Measurements from ENCODE around the gene CD34.

CD34 gene

DNA sequence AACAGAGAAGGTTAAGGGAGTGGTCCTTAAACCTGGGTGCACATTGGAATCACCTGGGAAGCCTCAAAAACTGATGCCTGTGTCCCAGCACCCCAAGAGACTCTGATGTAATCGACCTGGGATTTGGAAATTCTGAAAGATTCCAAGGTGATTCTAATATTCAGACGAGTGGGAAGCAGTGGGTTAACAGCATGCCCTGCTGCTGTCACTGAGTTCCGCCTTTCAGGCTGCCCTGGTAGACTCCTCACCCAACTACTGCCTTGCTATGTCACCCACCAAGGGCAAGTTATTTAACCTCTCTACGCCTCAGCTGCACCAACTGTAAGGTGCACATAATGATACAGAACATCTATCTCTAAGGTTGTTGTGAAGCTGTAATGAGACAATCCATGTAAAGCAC is 59.2 kb downstream of the CD34 start:
- H3K4me3 ChIP-seq (ENCODE audit: low read depth, low read length): no peak overlapping the region
- TF ChIP-seq, protein P1, sequence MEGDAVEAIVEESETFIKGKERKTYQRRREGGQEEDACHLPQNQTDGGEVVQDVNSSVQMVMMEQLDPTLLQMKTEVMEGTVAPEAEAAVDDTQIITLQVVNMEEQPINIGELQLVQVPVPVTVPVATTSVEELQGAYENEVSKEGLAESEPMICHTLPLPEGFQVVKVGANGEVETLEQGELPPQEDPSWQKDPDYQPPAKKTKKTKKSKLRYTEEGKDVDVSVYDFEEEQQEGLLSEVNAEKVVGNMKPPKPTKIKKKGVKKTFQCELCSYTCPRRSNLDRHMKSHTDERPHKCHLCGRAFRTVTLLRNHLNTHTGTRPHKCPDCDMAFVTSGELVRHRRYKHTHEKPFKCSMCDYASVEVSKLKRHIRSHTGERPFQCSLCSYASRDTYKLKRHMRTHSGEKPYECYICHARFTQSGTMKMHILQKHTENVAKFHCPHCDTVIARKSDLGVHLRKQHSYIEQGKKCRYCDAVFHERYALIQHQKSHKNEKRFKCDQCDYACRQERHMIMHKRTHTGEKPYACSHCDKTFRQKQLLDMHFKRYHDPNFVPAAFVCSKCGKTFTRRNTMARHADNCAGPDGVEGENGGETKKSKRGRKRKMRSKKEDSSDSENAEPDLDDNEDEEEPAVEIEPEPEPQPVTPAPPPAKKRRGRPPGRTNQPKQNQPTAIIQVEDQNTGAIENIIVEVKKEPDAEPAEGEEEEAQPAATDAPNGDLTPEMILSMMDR (IDR thresholded peaks at IDR 0.05; ENCODE audit: control insufficient read depth, extremely low read depth, insufficient read depth): no peak
- DNase-seq (ENCODE audit: low read depth): no peak

DNA sequence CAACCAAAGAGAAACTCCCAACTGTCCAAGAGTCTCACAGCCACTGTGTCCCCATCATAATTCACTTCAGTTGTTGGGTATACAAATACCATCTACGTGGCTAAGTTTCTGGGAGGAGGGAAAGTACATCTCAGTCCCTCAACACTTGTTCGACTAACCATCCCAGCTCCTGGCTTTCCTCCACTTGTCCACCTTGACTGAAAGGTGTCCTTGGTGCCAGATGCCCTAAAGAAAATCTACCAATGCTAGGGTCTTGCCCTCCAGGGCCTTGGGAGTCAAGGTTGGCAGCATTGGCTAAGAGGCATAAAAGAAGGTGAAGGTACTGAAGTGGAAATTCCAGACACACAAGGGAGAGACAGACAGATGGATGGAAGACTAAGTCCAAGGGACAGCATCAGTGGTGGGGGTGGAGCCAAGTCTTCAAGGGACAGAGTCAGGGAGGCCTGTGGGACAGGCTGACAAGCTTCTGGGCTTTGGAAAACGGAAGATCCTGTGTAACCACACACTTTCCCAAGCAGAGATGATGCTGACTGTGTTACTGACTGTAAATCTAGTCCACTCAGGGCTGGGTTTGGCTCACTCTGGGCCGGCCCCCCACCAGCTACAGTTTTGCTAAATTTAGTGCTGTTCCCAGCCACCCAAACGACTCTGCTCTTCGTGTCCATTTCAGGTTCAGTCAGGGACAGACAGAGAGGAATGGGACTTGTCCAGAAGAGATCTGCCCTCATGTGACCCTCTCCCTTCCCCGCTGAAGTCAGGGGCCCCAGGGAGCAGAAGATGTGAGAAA is 60.1 kb downstream of the CD34 start:
- no peak overlapping the region for H3K4me3 ChIP-seq (ENCODE audit: low read depth, low read length)
- no peak for DNase-seq (ENCODE audit: low read depth)
- TF ChIP-seq, protein P1 (IDR thresholded peaks at IDR 0.05; ENCODE audit: control insufficient read depth, extremely low read depth, insufficient read depth): no peak

DNA sequence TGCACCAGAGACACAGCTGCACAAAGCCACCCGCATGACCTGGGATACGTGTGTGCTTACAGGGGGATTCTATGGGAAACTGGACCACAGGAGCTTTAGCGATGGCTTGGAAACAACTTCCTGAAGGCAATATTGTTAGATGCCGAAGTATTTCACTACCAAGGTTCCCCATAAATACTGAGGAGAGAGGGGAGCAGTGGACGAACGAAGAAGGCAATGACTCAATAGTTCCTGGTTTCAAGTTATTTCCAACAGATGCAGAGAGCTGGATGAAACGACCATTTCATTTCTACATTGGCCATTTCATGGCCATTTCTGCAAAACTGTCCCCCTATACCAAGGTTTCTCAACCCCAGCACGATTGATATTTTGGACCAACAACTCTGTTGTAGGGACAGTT is 61.3 kb downstream of the CD34 start:
- TF ChIP-seq, protein P1 (IDR thresholded peaks at IDR 0.05; ENCODE audit: control insufficient read depth, extremely low read depth, insufficient read depth): no peak

DNA sequence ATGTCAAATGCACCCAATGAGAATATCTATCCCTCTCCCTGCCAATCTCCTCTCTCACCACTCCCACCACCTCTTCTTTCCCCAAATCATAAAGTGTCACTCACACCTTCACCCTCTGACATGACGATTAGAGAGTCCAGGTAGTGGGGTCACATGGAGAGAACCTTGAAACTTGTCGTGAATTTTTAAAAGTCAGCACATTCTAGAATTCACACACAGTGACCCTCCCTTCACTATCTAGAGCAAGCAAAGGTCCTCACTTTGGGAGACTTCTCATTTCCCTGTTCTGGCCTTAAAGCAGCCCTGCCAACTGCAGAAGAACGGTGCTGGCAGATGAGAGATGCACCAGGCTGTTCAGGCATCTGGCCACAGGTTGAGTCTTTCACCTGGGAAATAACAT is 61.9 kb downstream of the CD34 start:
- no peak for DNase-seq (ENCODE audit: low read depth)
- TF ChIP-seq, protein P1 (IDR thresholded peaks at IDR 0.05; ENCODE audit: control insufficient read depth, extremely low read depth, insufficient read depth): no peak
- H3K4me3 ChIP-seq (ENCODE audit: low read depth, low read length): no peak overlapping the region

More for the DNA sequence above, 61.3 kb downstream of the CD34 start:
- no peak for DNase-seq (ENCODE audit: low read depth)
- H3K4me3 ChIP-seq (ENCODE audit: low read depth, low read length): no peak overlapping the region

DNA sequence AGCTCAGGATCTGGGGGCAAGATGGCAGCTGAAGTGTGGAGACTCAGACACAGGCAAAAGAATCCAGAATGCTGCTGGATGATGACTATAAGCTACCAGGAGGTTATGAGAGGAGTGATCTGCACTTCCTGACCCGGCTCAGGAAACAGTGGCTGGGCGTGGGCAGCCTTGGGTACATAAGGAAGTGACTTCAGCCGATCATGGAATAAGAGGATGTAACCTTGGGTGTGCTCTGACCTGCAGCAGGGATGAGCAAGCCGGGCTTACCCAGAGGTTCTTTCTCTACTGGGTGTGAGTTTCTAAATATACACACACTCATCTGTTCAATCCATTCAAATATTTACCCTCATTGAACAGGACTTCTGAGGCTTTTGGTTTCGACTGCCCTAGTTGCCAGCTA is 62.7 kb downstream of the CD34 start:
- H3K4me3 ChIP-seq (ENCODE audit: low read depth, low read length): no peak overlapping the region
- no peak for DNase-seq (ENCODE audit: low read depth)
- TF ChIP-seq, protein P1 (IDR thresholded peaks at IDR 0.05; ENCODE audit: control insufficient read depth, extremely low read depth, insufficient read depth): no peak

DNA sequence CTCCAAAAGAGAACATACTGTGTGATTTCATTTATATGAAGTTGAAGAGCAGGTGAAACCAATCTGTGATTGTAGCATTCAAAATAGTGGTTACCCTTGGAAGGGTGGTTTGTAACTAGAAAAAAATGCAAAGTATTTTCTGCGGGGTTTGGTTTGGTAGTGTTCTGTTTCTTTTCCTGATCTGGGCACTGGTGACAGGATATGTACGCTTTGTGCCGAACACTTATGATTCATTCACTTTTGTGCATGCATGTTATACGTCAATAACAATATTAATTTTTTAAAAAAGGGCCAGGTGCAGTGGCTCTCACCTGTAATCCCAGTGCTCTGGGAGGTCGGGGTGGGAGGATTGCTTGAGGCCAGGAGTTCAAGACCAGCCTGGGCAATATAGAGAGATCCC is 63.8 kb downstream of the CD34 start:
- H3K4me3 ChIP-seq (ENCODE audit: low read depth, low read length): no peak overlapping the region
- DNase-seq (ENCODE audit: low read depth): no peak
- TF ChIP-seq, protein P1 (IDR thresholded peaks at IDR 0.05; ENCODE audit: control insufficient read depth, extremely low read depth, insufficient read depth): no peak

DNA sequence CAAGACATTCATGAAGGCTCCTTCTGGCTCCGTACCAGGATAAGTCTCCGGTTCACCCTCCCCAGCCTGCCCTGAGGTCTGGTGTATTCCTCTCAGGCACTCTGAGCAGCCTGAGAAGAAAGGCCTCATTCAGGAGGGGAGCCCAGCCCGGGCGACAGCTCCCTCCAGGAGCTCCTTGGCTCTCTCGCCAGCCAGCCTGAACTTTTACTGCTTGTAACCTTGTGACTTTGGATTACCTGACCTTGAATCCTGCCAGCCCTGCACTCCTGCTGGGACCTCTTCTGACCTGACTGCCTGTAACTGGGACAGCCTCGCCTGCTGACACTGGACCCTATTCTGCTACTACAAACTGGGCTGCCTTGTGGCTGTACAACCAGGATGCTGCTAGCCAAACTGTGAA is 65.8 kb downstream of the CD34 start:
- H3K4me3 ChIP-seq (ENCODE audit: low read depth, low read length): no peak overlapping the region
- TF ChIP-seq, protein P1 (IDR thresholded peaks at IDR 0.05; ENCODE audit: control insufficient read depth, extremely low read depth, insufficient read depth): no peak
- no peak for DNase-seq (ENCODE audit: low read depth)

All from LNCaP clone FGC (cell line).